HG03064 (cell line): Measurements from ENCODE around the gene SLC35G6.

ENCODE experiments used
- ATAC-seq: cut with Tn5 transposase; IDR thresholded peaks from one replicate; pipeline ENCODE4 v1.9.1; 2021; ENCODE audit warnings: low read depth; ENCODE audit not compliant: unreplicated experiment

SLC35G6 gene

GRCh38 chr17:7499161-7499560 lies 17.9 kb downstream of the SLC35G6 start:
- ATAC-seq: no peak

DNA sequence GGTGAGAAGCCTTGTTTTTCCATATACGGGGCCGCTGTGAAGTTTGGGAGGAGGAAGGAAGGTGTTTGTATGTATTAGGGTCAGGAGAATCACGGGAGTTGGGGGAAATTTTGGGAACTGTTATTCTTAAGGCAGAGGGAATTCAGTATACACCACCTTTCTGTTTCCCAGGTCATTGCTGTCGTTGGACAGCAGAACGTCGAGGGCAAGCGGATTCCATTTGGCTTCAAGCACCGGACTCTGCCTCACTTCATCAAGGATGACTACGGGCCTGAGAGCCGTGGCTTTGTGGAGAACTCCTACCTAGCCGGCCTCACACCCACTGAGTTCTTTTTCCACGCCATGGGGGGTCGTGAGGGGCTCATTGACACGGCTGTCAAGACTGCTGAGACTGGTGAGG lies 20.5 kb downstream of the SLC35G6 start:
- ATAC-seq: no peak

GRCh38 chr17:7502171-7502847 lies 21.1 kb downstream of the SLC35G6 start:
- no peak for ATAC-seq

- ATAC-seq: no peak
Measured at GRCh38 chr17:7502987-7503386, 21.7 kb downstream of the SLC35G6 start.

DNA sequence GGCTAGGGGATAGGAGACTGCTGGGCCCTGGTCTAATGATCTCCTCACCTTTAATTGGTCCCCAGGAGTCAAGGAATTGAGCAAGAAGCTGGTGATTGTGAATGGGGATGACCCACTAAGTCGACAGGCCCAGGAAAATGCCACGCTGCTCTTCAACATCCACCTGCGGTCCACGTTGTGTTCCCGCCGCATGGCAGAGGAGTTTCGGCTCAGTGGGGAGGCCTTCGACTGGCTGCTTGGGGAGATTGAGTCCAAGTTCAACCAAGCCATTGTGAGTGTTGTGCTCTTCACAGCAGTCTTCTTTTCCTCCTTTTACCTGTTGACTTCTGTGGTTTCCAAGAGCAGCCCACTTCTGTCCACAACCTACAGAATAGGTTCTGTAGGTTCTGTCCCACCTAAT lies 22.3 kb downstream of the SLC35G6 start:
- ATAC-seq: no peak

GRCh38 chr17:7508145-7508544 lies 26.9 kb downstream of the SLC35G6 start:
- ATAC-seq: no peak

- no peak for ATAC-seq
Measured at GRCh38 chr17:7508846-7509245, 27.6 kb downstream of the SLC35G6 start.

- no peak for ATAC-seq
Measured at GRCh38 chr17:7509937-7510336, 28.7 kb downstream of the SLC35G6 start.

GRCh38 chr17:7511108-7511507 lies 29.9 kb downstream of the SLC35G6 start:
- ATAC-seq: no peak

GRCh38 chr17:7512105-7512504 lies 30.9 kb downstream of the SLC35G6 start:
- ATAC-seq: no peak

DNA sequence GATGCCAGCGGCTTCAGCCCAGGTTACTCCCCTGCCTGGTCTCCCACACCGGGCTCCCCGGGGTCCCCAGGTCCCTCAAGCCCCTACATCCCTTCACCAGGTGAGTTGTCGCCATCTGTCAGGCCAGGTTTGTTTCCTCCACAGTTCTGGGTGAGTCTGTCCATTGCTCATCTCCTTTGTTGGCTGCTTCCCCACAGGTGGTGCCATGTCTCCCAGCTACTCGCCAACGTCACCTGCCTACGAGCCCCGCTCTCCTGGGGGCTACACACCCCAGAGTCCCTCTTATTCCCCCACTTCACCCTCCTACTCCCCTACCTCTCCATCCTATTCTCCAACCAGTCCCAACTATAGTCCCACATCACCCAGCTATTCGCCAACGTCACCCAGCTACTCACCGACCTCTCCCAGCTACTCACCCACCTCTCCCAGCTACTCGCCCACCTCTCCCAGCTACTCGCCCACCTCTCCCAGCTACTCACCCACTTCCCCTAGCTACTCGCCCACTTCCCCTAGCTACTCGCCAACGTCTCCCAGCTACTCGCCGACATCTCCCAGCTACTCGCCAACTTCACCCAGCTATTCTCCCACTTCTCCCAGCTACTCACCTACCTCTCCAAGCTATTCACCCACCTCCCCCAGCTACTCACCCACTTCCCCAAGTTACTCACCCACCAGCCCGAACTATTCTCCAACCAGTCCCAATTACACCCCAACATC lies 31.7 kb downstream of the SLC35G6 start:
- ATAC-seq: no peak

GRCh38 chr17:7513850-7514419 lies 32.7 kb downstream of the SLC35G6 start:
- no peak for ATAC-seq

DNA sequence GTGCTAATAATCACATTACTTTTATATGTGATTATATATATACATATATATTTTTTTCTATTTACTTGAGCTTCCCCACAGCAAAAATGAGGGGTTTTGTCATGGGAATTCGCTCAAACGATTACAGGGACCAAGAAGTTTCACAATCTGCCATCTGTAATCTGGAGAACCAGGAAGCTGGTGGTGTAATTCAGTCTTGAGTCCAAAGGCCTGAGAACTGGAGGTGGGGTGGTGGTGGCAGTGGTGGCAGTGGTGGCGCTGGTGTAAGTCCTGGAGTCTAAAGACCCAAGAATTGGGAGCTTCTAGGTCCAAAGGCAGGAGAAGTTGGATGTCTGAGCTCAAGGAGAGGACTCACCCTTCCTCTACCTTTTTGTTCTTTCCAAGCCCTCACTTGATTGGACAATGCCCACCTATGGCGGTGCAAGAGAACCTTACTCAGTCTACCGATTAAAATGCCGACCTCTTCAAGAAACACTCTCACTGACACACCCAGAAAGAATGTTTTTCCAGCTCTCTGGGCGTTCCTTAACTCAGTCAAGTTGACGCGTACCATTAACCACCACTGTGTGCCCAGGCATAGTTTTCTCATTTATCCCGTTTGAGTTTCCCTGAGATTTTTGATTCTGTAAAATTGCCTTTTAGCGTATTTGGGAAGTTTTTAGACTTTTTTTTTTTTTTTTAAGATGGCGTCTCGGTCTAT lies 34.8 kb downstream of the SLC35G6 start:
- ATAC-seq: no peak

GRCh38 chr17:7523033-7523432 lies 41.8 kb downstream of the SLC35G6 start:
- ATAC-seq: no peak

DNA sequence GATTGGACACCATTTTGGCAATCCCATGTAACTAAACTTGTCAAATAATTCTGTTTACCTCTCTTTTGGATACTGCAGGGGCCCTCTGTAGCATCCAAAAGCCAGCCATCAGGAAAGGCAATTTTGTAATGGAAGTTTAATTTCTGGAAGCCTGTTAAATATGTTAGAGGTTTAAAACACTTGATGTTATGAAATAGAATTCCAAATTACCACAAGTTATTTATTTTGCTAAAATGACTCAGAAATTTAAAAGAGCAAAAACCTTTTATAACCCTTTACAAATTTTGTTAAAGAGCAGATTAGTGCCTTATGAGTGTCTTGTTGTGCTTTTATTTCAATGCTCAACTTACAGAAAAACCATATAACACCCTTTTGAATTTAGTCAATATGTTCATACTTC lies 47.6 kb downstream of the SLC35G6 start:
- no peak for ATAC-seq

- ATAC-seq: no peak
Measured at GRCh38 chr17:7530023-7530900, 49.0 kb downstream of the SLC35G6 start.
